ENCODE measurements around the gene SSB. TPM values are rescaled to one million over a fixed set of nuclear protein-coding genes. Genes with fewer than 3 reads are reported as not detected.

Gene SSB
- total RNA-seq, 1 experiment from 2014 or later, result 108 TPM

GRCh38 chr2:169756342-169756741 is 42.3 kb upstream of the SSB start:
- H3K4me2 ChIP-seq (ENCODE audit: low read length), result no peak overlapping the region
- intact Hi-C loops (cut with micrococcal nuclease), result no loop called here
- ChIA-PET POLR2A (ENCODE audit: unreplicated experiment) (no interaction called here), CTCF (no interaction called here)
- H3K79me2 ChIP-seq (ENCODE audit: low read length), result no peaks in the 10 kb centered on the region
- no peaks in the 10 kb centered on the region for H3K4me1 ChIP-seq (ENCODE audit: insufficient read depth, low read length)
- no peaks in the 10 kb centered on the region for H3K9me2 ChIP-seq (replicated peaks; ENCODE audit: low read length)
- no peak overlapping the region for H2AFZ ChIP-seq (ENCODE audit: low read length)
- TF ChIP-seq EZH2phosphoT487 (IDR thresholded peaks at IDR 0.05; ENCODE audit: borderline replicate concordance, low read length) (no peak), EZH2 (IDR thresholded peaks at IDR 0.05; ENCODE audit: low read length, unreplicated experiment) (no peak), CTCF (conservative IDR thresholded peaks at IDR 0.05; ENCODE audit: low read depth, low read length) (no peak)
- H3K27ac ChIP-seq (ENCODE audit: low read length), result no peak overlapping the region
- no peaks in the 10 kb centered on the region for H3K9me3 ChIP-seq (ENCODE audit: low read length)
- no TSS peak for BruUV-seq (replicated peaks)
- H3K36me3 ChIP-seq (ENCODE audit: low read depth, low read length), result no peaks in the 10 kb centered on the region
- ATAC-seq, result no peak
- DNase-seq, result no peak
- no peak overlapping the region for H3K4me3 ChIP-seq (ENCODE audit: low read length)
- no peak overlapping the region for H3K9ac ChIP-seq (ENCODE audit: low read length)
- no peaks in the 10 kb centered on the region for H3F3A ChIP-seq (ENCODE audit: low read length, unreplicated experiment)
- no peaks in the 10 kb centered on the region for H3K27me3 ChIP-seq (ENCODE audit: low read length)
- no peaks in the 10 kb centered on the region for H4K20me1 ChIP-seq (ENCODE audit: low read length)

GRCh38 chr2:169757356-169757755 is 41.3 kb upstream of the SSB start:
- no peak overlapping the region for H2AFZ ChIP-seq (ENCODE audit: low read length)
- POLR2A ChIA-PET (ENCODE audit: unreplicated experiment), result no interaction called here
- no peak for DNase-seq
- H3K27me3 ChIP-seq (ENCODE audit: low read length), result no peaks in the 10 kb centered on the region
- no peaks in the 10 kb centered on the region for H3K4me1 ChIP-seq (ENCODE audit: insufficient read depth, low read length)
- CTCF ChIA-PET, result no interaction called here
- TF ChIP-seq CTCF (conservative IDR thresholded peaks at IDR 0.05; ENCODE audit: low read depth, low read length) (no peak), EZH2 (IDR thresholded peaks at IDR 0.05; ENCODE audit: low read length, unreplicated experiment) (no peak), EZH2phosphoT487 (IDR thresholded peaks at IDR 0.05; ENCODE audit: borderline replicate concordance, low read length) (no peak)
- BruUV-seq (replicated peaks), result no TSS peak
- ATAC-seq, result no peak
- H3K36me3 ChIP-seq (ENCODE audit: low read depth, low read length), result no peaks in the 10 kb centered on the region
- no peaks in the 10 kb centered on the region for H3K79me2 ChIP-seq (ENCODE audit: low read length)
- no peak overlapping the region for H3K9ac ChIP-seq (ENCODE audit: low read length)
- intact Hi-C loops (cut with micrococcal nuclease), result no loop called here
- no peak overlapping the region for H3K4me3 ChIP-seq (ENCODE audit: low read length)
- no peak overlapping the region for H3K27ac ChIP-seq (ENCODE audit: low read length)
- H3K9me2 ChIP-seq (replicated peaks; ENCODE audit: low read length), result no peaks in the 10 kb centered on the region
- H3K4me2 ChIP-seq (ENCODE audit: low read length), result no peak overlapping the region
- H3F3A ChIP-seq (ENCODE audit: low read length, unreplicated experiment), result no peaks in the 10 kb centered on the region
- no peaks in the 10 kb centered on the region for H4K20me1 ChIP-seq (ENCODE audit: low read length)
- no peaks in the 10 kb centered on the region for H3K9me3 ChIP-seq (ENCODE audit: low read length)

GRCh38 chr2:169757778-169758177 is 40.9 kb upstream of the SSB start:
- H3F3A ChIP-seq (ENCODE audit: low read length, unreplicated experiment), result no peaks in the 10 kb centered on the region
- CTCF ChIA-PET, result no interaction called here
- no peak for TF ChIP-seq CTCF (conservative IDR thresholded peaks at IDR 0.05; ENCODE audit: low read depth, low read length)
- TF ChIP-seq EZH2 (IDR thresholded peaks at IDR 0.05; ENCODE audit: low read length, unreplicated experiment), result no peak
- no peak for TF ChIP-seq EZH2phosphoT487 (IDR thresholded peaks at IDR 0.05; ENCODE audit: borderline replicate concordance, low read length)
- no peaks in the 10 kb centered on the region for H3K27me3 ChIP-seq (ENCODE audit: low read length)
- H3K27ac ChIP-seq (ENCODE audit: low read length), result no peak overlapping the region
- DNase-seq (no peak), ATAC-seq (no peak)
- no peaks in the 10 kb centered on the region for H3K9me2 ChIP-seq (replicated peaks; ENCODE audit: low read length)
- intact Hi-C loops (cut with micrococcal nuclease), result no loop called here
- POLR2A ChIA-PET (ENCODE audit: unreplicated experiment), result no interaction called here
- no peaks in the 10 kb centered on the region for H3K9me3 ChIP-seq (ENCODE audit: low read length)
- H3K4me2 ChIP-seq (ENCODE audit: low read length), result no peak overlapping the region
- H3K36me3 ChIP-seq (ENCODE audit: low read depth, low read length), result no peaks in the 10 kb centered on the region
- no TSS peak for BruUV-seq (replicated peaks)
- no peak overlapping the region for H3K9ac ChIP-seq (ENCODE audit: low read length)
- H4K20me1 ChIP-seq (ENCODE audit: low read length), result no peaks in the 10 kb centered on the region
- no peak overlapping the region for H3K4me3 ChIP-seq (ENCODE audit: low read length)
- no peaks in the 10 kb centered on the region for H3K4me1 ChIP-seq (ENCODE audit: insufficient read depth, low read length)
- no peak overlapping the region for H2AFZ ChIP-seq (ENCODE audit: low read length)
- H3K79me2 ChIP-seq (ENCODE audit: low read length), result no peaks in the 10 kb centered on the region

All from PC-3 (cell line).